Upper lobe of left lung (tissue), 4 donors: ENCODE data around the gene HBA1.

Source experiments
- EP300 ChIP-seq, 4 donors: sonication (generic); formaldehyde crosslinking; IDR thresholded peaks; one replicate each; pipeline ENCODE4 v1.5.1; 2017; ENCODE audit warnings: antibody characterized with exemption in 4 of 4, control low read depth in 2 of 4
- POLR2A ChIP-seq, 4 donors: fragments of 450-650 bp; IDR thresholded peaks; one replicate each; pipeline ENCODE4 v1.5.1; 2016 to 2017; ENCODE audit warnings: antibody characterized with exemption in 4 of 4, mild to moderate bottlenecking in 2 of 4
- POLR2AphosphoS5 ChIP-seq, 2 donors: sonication (generic); formaldehyde crosslinking; IDR thresholded peaks; one replicate each; pipeline ENCODE4 v1.5.1; 2017; ENCODE audit warnings: antibody characterized with exemption in 2 of 2
- TF ChIP-seq, protein P1 (sequence below), 6 experiments: fragments of 450-650 bp in 4 of 6; fragments of 200-600 bp in 2 of 6; sonication (generic) in 2 of 6; IDR thresholded peaks; one replicate each; pipeline ENCODE4 v1.5.1; 2016 to 2019; ENCODE audit warnings: antibody characterized with exemption in 6 of 6

- TF ChIP-seq, protein P1, sequence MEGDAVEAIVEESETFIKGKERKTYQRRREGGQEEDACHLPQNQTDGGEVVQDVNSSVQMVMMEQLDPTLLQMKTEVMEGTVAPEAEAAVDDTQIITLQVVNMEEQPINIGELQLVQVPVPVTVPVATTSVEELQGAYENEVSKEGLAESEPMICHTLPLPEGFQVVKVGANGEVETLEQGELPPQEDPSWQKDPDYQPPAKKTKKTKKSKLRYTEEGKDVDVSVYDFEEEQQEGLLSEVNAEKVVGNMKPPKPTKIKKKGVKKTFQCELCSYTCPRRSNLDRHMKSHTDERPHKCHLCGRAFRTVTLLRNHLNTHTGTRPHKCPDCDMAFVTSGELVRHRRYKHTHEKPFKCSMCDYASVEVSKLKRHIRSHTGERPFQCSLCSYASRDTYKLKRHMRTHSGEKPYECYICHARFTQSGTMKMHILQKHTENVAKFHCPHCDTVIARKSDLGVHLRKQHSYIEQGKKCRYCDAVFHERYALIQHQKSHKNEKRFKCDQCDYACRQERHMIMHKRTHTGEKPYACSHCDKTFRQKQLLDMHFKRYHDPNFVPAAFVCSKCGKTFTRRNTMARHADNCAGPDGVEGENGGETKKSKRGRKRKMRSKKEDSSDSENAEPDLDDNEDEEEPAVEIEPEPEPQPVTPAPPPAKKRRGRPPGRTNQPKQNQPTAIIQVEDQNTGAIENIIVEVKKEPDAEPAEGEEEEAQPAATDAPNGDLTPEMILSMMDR (IDR thresholded peaks at IDR 0.05), result no peak
- no peak for TF ChIP-seq POLR2AphosphoS5 (IDR thresholded peaks at IDR 0.05)
- TF ChIP-seq POLR2A (IDR thresholded peaks at IDR 0.05), result no peak
- no peak for TF ChIP-seq EP300 (IDR thresholded peaks at IDR 0.05)
These were observed 34.0 kb upstream of the HBA1 start for GRCh38 chr16:142405-142967.
